HG03460 (cell line): ENCODE data around the gene CERS1.

ENCODE experiments used
- ATAC-seq: cut with Tn5 transposase; IDR thresholded peaks from one replicate; pipeline ENCODE4 v1.9.1; 2021; ENCODE audit not compliant: unreplicated experiment

Gene CERS1

GRCh38 chr19:18858906-18859646, 36.9 kb downstream of the CERS1 start:
- ATAC-seq: no peak

- ATAC-seq: no peak
Observed at GRCh38 chr19:18857223-18857622, 38.7 kb downstream of the CERS1 start.

- no peak for ATAC-seq
Observed at GRCh38 chr19:18856385-18857126, 39.4 kb downstream of the CERS1 start.

GRCh38 chr19:18855647-18856384, 40.1 kb downstream of the CERS1 start:
- ATAC-seq: no peak

- no peak for ATAC-seq
Observed at GRCh38 chr19:18854982-18855381, 41.0 kb downstream of the CERS1 start.

GRCh38 chr19:18853755-18854427, 42.1 kb downstream of the CERS1 start:
- no peak for ATAC-seq

- no peak for ATAC-seq
Observed at GRCh38 chr19:18852648-18853047, 43.3 kb downstream of the CERS1 start.

- no peak for ATAC-seq
Observed at GRCh38 chr19:18851673-18852325, 44.2 kb downstream of the CERS1 start.

- ATAC-seq: no peak
Observed at GRCh38 chr19:18850471-18851375, 45.2 kb downstream of the CERS1 start.

- ATAC-seq: no peak
Observed at GRCh38 chr19:18849838-18850400, 46.0 kb downstream of the CERS1 start.

GRCh38 chr19:18848878-18849661, 46.9 kb downstream of the CERS1 start:
- ATAC-seq: no peak

- ATAC-seq: no peak
Observed at GRCh38 chr19:18847549-18848463, 48.2 kb downstream of the CERS1 start.

GRCh38 chr19:18846862-18847548, 49.0 kb downstream of the CERS1 start:
- ATAC-seq: no peak

GRCh38 chr19:18845961-18846360, 50.0 kb downstream of the CERS1 start:
- no peak for ATAC-seq

- no peak for ATAC-seq
Observed at GRCh38 chr19:18844806-18845329, 51.1 kb downstream of the CERS1 start.

GRCh38 chr19:18843960-18844359, 52.0 kb downstream of the CERS1 start:
- no peak for ATAC-seq

- ATAC-seq: no peak
Observed at GRCh38 chr19:18842166-18842565, 53.8 kb downstream of the CERS1 start.
